OCI-LY7 (cell line): ENCODE measurements around the gene ANKRD11. TPM values are rescaled to one million over a fixed set of nuclear protein-coding genes. Genes with fewer than 3 reads are reported as not detected.

ENCODE experiments used
- BruUV-seq: library from RNA; stranded (reverse); fragments of 400-500 nt; replicated peaks from 2 replicates; lab custom pipeline; 2021; lab: Mats Ljungman, UMichigan
- CTCF ChIA-PET: fragments of 300-600 bp; sonication (Branson Sonifier 250); formaldehyde crosslinking; loops from one replicate; lab custom pipeline; 2022; ENCODE audit warnings: antibody characterized with exemption; ENCODE audit not compliant: unreplicated experiment; lab: Charles Lee
- POLR2A ChIA-PET: fragments of 300-600 bp; sonication (Branson Sonifier 250); formaldehyde crosslinking; loops from one replicate; lab custom pipeline; 2022; ENCODE audit warnings: antibody characterized with exemption; lab: Charles Lee
- DNase-seq: peaks from one replicate; pipeline ENCODE4 v3.0.0-alpha.2; 2015; ENCODE audit warnings: low spot score
- H2AFZ ChIP-seq: fragments of 200-600 bp; sonication (generic), shearing (Covaris generic); 2 replicates; pipeline ENCODE4 v1.6.1; 2014; ENCODE audit warnings: mild to moderate bottlenecking, antibody characterized with exemption, low read length, moderate library complexity
- H3K27ac ChIP-seq: fragments of 200-600 bp; sonication (generic); 2 replicates; pipeline ENCODE4 v1.5.1; 2014; ENCODE audit warnings: mixed run types, low read depth, mild to moderate bottlenecking, moderate library complexity, low read length, inconsistent platforms; ENCODE audit not compliant: poor library complexity, severe bottlenecking
- H3K36me3 ChIP-seq: fragments of 200-600 bp; sonication (generic); 2 replicates; pipeline ENCODE4 v1.6.1; 2014; ENCODE audit warnings: mild to moderate bottlenecking, antibody characterized with exemption, low read length, moderate library complexity, mixed read lengths; ENCODE audit not compliant: insufficient read depth
- H3K4me1 ChIP-seq: fragments of 200-600 bp; sonication (generic); 2 replicates; pipeline ENCODE4 v1.5.1; 2014; ENCODE audit warnings: mild to moderate bottlenecking, low read length; ENCODE audit not compliant: insufficient read depth, poor library complexity, severe bottlenecking
- H3K4me2 ChIP-seq: fragments of 200-600 bp; sonication (generic); 2 replicates; pipeline ENCODE4 v1.6.1; 2014; ENCODE audit warnings: mild to moderate bottlenecking, low read length
- H3K4me3 ChIP-seq: fragments of 200-600 bp; sonication (generic); 2 replicates; pipeline ENCODE4 v1.5.1; 2014; ENCODE audit warnings: mild to moderate bottlenecking, low read depth, low read length; ENCODE audit not compliant: poor library complexity, severe bottlenecking
- H3K79me2 ChIP-seq: fragments of 200-600 bp; sonication (generic); 2 replicates; pipeline ENCODE4 v1.6.1; 2016; ENCODE audit warnings: low read depth, mild to moderate bottlenecking, low read length, moderate library complexity, mixed read lengths; ENCODE audit not compliant: insufficient read depth
- H3K9me2 ChIP-seq: fragments of 200-600 bp; sonication (generic); 2 replicates; pipeline ENCODE4 v1.6.1; 2016; ENCODE audit warnings: mild to moderate bottlenecking, low read length, mixed read lengths; ENCODE audit not compliant: insufficient read depth
- H3K9me3 ChIP-seq: fragments of 200-600 bp; sonication (generic); 2 replicates; pipeline ENCODE4 v1.6.1; 2014; ENCODE audit warnings: mild to moderate bottlenecking, mixed run types, low read length, mixed read lengths
- H4K20me1 ChIP-seq: fragments of 200-600 bp; sonication (generic); 2 replicates; pipeline ENCODE4 v1.6.1; 2014; ENCODE audit warnings: mild to moderate bottlenecking, antibody characterized with exemption, low read length, moderate library complexity, mixed read lengths; ENCODE audit not compliant: insufficient read depth
- EZH2phosphoT487 ChIP-seq: fragments of 200-600 bp; sonication (generic); IDR thresholded peaks from 2 replicates; pipeline ENCODE4 v1.6.1; 2018; ENCODE audit warnings: low read depth, borderline replicate concordance, mild to moderate bottlenecking, mixed run types, antibody characterized with exemption, low read length, moderate library complexity, mixed read lengths
- intact Hi-C: fragments of 100-400 bp; cut with micrococcal nuclease; formaldehyde crosslinking; loops from one replicate; pipeline ENCODE4 v1.10.0; 2022; ENCODE audit not compliant: unreplicated experiment
- total RNA-seq, 2 experiments: library from RNA; depleted of rRNA in 1 of 2; stranded (reverse); fragments of >200 nt in 1 of 2; shearing (Covaris generic) in 1 of 2; gene quantifications; 2 replicates each; pipeline ENCODE4 v1.2.3, GENCODE V29; 2014 to 2022
- TF ChIP-seq, protein P1 (sequence below): fragments of 200-600 bp; sonication (generic); conservative IDR thresholded peaks from 2 replicates; pipeline ENCODE4 v1.5.1; 2014; ENCODE audit warnings: mild to moderate bottlenecking, antibody characterized with exemption, low read length, moderate library complexity, mixed read lengths

ANKRD11 gene
- total RNA-seq, 2 experiments from 2014 or later: 89.1 to 251 TPM

DNA sequence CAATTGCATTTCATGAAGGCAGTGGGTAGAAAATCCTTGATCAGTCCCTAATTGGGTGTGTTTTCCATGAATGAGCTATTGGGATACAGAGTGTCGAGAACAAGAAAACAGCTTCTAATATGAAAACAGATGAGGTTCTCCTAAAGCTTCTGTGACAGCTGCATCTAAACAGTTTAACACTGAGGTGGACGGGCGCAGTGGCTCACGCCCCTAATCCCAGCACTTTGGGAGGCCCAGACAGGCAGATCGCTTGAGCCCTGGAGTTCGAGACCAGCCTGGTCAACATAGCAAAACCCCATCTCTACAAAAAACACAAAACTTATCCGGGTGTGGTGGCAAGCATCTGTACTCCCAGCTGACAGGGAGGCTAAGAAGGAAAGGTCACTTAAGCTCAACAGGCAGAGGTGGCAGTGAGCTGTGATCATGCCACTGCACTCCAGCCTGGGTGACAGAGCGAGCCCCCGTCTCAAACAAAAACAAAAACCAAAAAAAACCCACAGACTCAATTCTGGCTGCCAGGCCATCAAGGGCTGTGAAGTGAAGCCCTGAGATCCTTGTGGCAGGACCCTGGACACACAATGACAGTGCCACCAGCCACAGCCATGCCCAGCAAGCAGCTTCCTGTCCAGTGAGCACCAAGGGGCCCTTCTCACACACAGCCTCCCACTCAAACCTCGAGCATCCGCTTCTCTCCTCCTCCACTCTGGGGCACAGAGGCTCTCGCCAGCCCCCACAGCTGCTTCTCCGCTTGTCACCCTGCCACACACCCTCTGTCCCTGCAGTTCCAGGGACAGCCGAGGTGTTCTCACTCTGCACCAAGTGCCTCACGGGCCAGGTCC is 44.0 kb downstream of the ANKRD11 start:
- H3K4me2 ChIP-seq: no peak overlapping the region
- no TSS peak for BruUV-seq
- no peak overlapping the region for H2AFZ ChIP-seq
- ChIA-PET POLR2A (interaction anchor here (0.6 to 0.8 kb wide), 3 partner anchors 11 to 114 kb away, joined by 3 read pairs; no protein-coding TSS in a partner anchor), CTCF (interaction anchor here (0.5 to 1.7 kb wide), 2 partner anchors 11 to 205 kb away, joined by 3 to 8 read pairs; no protein-coding TSS in a partner anchor)
- DNase-seq: no peak
- peaks cover 46% of the 10 kb centered on the region for H4K20me1 ChIP-seq
- no peaks in the 10 kb centered on the region for H3K9me3 ChIP-seq
- no peak overlapping the region for H3K4me3 ChIP-seq
- peaks cover 100% of the 10 kb centered on the region for H3K79me2 ChIP-seq
- intact Hi-C loops: no loop called here
- H3K4me1 ChIP-seq: peaks cover 57% of the 10 kb centered on the region
- H3K9me2 ChIP-seq: no peaks in the 10 kb centered on the region
- no peak for TF ChIP-seq EZH2phosphoT487
- TF ChIP-seq, protein P1, sequence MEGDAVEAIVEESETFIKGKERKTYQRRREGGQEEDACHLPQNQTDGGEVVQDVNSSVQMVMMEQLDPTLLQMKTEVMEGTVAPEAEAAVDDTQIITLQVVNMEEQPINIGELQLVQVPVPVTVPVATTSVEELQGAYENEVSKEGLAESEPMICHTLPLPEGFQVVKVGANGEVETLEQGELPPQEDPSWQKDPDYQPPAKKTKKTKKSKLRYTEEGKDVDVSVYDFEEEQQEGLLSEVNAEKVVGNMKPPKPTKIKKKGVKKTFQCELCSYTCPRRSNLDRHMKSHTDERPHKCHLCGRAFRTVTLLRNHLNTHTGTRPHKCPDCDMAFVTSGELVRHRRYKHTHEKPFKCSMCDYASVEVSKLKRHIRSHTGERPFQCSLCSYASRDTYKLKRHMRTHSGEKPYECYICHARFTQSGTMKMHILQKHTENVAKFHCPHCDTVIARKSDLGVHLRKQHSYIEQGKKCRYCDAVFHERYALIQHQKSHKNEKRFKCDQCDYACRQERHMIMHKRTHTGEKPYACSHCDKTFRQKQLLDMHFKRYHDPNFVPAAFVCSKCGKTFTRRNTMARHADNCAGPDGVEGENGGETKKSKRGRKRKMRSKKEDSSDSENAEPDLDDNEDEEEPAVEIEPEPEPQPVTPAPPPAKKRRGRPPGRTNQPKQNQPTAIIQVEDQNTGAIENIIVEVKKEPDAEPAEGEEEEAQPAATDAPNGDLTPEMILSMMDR: no peak
- H3K36me3 ChIP-seq: peaks cover 3% of the 10 kb centered on the region; the same call in 1 of the 2 replicates
- no peak overlapping the region for H3K27ac ChIP-seq

DNA sequence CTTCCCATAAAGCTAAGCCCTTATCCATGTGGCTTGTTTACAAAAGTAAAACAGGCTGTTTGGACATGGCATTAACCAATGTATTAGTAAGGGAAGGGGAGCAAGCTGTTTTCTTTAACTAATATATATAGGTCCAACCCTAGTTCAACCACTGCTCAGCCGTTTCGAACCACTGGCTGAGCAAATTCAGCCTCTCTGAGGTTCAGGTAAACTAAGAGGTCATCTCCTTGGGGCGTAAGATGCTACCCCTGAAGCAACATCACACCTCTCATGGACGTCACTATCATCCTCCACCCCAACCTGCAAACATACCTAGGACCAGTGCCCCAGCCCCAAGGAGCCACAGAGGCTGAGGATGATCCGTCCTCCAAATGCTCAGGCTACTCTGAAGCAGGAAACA is 45.2 kb downstream of the ANKRD11 start:
- Histone ChIP-seq H4K20me1 (peaks cover 39% of the 10 kb centered on the region), H3K4me3 (no peak overlapping the region), H3K9me2 (no peaks in the 10 kb centered on the region), H2AFZ (no peak overlapping the region), H3K9me3 (no peaks in the 10 kb centered on the region), H3K79me2 (peaks cover 100% of the 10 kb centered on the region), H3K36me3 (peaks cover 8% of the 10 kb centered on the region), H3K4me2 (peak overlapping the region; percentile 8; the same call in 1 of the 2 replicates), H3K27ac (no peak overlapping the region), H3K4me1 (peaks cover 46% of the 10 kb centered on the region)
- ChIA-PET POLR2A (no interaction called here), CTCF (interaction anchor here (1.7 kb wide), 1 partner anchor 10 kb away, joined by 8 read pairs; no protein-coding TSS in a partner anchor)
- no TSS peak for BruUV-seq
- no peak for DNase-seq
- TF ChIP-seq, protein P1: no peak
- TF ChIP-seq EZH2phosphoT487: no peak
- intact Hi-C loops: no loop called here
